Adrenal gland (tissue), 5 donors: ENCODE results near the gene DRG2.

ENCODE experiments used
- POLR2A ChIP-seq, 2 donors: fragments of 450-650 bp; IDR thresholded peaks; one replicate each; pipeline ENCODE4 v1.6.1; 2017; ENCODE audit warnings: antibody characterized with exemption in 2 of 2, mild to moderate bottlenecking in 2 of 2, moderate library complexity in 1 of 2
- TF ChIP-seq, protein P1 (sequence below), 6 experiments: fragments of 450-650 bp in 4 of 6; fragments of 200-600 bp in 2 of 6; sonication (generic) in 1 of 6; IDR thresholded peaks; 1 replicate in 5 of 6; 2 replicates in 1 of 6; pipeline versions ENCODE4 v1.5.1 to v1.8.0; 2016 to 2021; ENCODE audit warnings: antibody characterized with exemption in 6 of 6, mild to moderate bottlenecking in 2 of 6, moderate library complexity in 1 of 6
- donor health status: DM: no; HTN: no; CAD: no.

DNA sequence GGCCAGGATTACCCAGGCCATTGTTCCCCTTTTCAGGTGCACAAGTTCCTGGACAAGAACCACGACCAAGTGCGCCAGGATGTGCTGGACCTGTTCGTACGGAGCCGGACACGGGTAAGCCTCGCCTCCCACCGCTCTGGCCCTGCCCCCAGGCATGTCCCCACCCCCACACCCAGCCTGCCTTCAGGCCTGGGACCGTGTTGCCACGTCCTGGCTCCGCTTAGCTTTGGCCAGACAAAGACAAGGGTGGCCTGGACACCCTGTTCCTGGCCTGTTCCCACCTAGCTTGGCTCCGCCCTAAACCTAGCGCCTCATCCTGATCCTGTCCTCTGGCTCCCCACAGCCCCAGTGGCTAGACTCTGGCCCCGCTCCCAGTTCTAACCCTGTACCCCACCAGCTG, 51.8 kb downstream of the DRG2 start:
- TF ChIP-seq, protein P1, sequence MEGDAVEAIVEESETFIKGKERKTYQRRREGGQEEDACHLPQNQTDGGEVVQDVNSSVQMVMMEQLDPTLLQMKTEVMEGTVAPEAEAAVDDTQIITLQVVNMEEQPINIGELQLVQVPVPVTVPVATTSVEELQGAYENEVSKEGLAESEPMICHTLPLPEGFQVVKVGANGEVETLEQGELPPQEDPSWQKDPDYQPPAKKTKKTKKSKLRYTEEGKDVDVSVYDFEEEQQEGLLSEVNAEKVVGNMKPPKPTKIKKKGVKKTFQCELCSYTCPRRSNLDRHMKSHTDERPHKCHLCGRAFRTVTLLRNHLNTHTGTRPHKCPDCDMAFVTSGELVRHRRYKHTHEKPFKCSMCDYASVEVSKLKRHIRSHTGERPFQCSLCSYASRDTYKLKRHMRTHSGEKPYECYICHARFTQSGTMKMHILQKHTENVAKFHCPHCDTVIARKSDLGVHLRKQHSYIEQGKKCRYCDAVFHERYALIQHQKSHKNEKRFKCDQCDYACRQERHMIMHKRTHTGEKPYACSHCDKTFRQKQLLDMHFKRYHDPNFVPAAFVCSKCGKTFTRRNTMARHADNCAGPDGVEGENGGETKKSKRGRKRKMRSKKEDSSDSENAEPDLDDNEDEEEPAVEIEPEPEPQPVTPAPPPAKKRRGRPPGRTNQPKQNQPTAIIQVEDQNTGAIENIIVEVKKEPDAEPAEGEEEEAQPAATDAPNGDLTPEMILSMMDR (IDR thresholded peaks at IDR 0.05), result no peak
- TF ChIP-seq POLR2A (IDR thresholded peaks at IDR 0.05), result no peak
